IMR-90 (cell line): ENCODE results near the gene AQP1. TPM values are rescaled to one million over a fixed set of nuclear protein-coding genes. Genes with fewer than 3 reads are reported as not detected.

Experiments
- ATAC-seq: fragments of 200-7000 bp; cut with Tn5 transposase; 2 replicates; pipeline ENCODE4 v1.9.1; 2020; ENCODE audit warnings: low read depth, mild to moderate bottlenecking, moderate library complexity
- BruUV-seq: library from RNA; stranded (reverse); fragments of 400-500 nt; replicated peaks from 2 replicates; lab custom pipeline; 2021; lab: Mats Ljungman, UMichigan
- CTCF ChIA-PET: fragments of 300-600 bp; formaldehyde crosslinking; extraction: SDS; loops from one replicate; lab custom pipeline; 2021; ENCODE audit warnings: antibody characterized with exemption; lab: Yijun Ruan, JAX
- POLR2A ChIA-PET: fragments of 300-600 bp; sonication (Branson Sonifier 250); formaldehyde crosslinking; loops from one replicate; lab custom pipeline; 2022; ENCODE audit warnings: antibody characterized with exemption; ENCODE audit not compliant: unreplicated experiment; lab: Charles Lee
- DNase-seq: peaks from one replicate; pipeline ENCODE4 v3.0.0; 2013
- H2AFZ ChIP-seq: replicated peaks from 2 replicates; pipeline ENCODE3; 2013; ENCODE audit warnings: low read length, mild to moderate bottlenecking; ENCODE audit not compliant: poor library complexity
- H2AK5ac ChIP-seq: 2 replicates; pipeline ENCODE4 v1.6.1; 2013; ENCODE audit warnings: low read depth, low read length, inconsistent platforms
- H2AK9ac ChIP-seq: replicated peaks from 2 replicates; pipeline ENCODE3; 2013; ENCODE audit warnings: mild to moderate bottlenecking, low read depth, low read length, moderate library complexity; ENCODE audit not compliant: poor library complexity
- H2BK120ac ChIP-seq: 2 replicates; pipeline ENCODE4 v1.6.1; 2013; ENCODE audit warnings: low read depth, low read length, inconsistent platforms
- H2BK15ac ChIP-seq: 3 replicates; pipeline ENCODE4 v1.6.1; 2013; ENCODE audit warnings: low read depth, low read length, inconsistent platforms
- H2BK20ac ChIP-seq: 2 replicates; pipeline ENCODE4 v1.6.1; 2013; ENCODE audit warnings: low read depth, mild to moderate bottlenecking, inconsistent platforms, low read length, moderate library complexity
- H2BK5ac ChIP-seq: 2 replicates; pipeline ENCODE4 v1.6.1; 2013; ENCODE audit warnings: mild to moderate bottlenecking, low read depth, low read length, inconsistent platforms; ENCODE audit not compliant: poor library complexity, severe bottlenecking
- H3K14ac ChIP-seq: replicated peaks from 2 replicates; pipeline ENCODE4 v1.6.1; 2013; ENCODE audit warnings: low read depth, low read length, inconsistent platforms
- H3K18ac ChIP-seq: 2 replicates; pipeline ENCODE4 v1.6.1; 2013; ENCODE audit warnings: low read depth, low read length, control low read depth
- H3K23ac ChIP-seq: 2 replicates; pipeline ENCODE4 v1.6.1; 2013; ENCODE audit warnings: low read depth, low read length, inconsistent platforms
- H3K27ac ChIP-seq: 2 replicates; pipeline ENCODE4 v1.5.1; 2013; ENCODE audit warnings: mild to moderate bottlenecking, control low read depth, low read length; ENCODE audit not compliant: insufficient read depth
- H3K27me3 ChIP-seq: 2 replicates; pipeline ENCODE4 v1.6.1; 2013; ENCODE audit warnings: low read length; ENCODE audit not compliant: control insufficient read depth, insufficient read depth
- H3K36me3 ChIP-seq: 2 replicates; pipeline ENCODE4 v1.6.1; 2013; ENCODE audit warnings: low read length, mixed read lengths; ENCODE audit not compliant: control insufficient read depth, insufficient read depth
- H3K4ac ChIP-seq: 2 replicates; pipeline ENCODE4 v1.6.1; 2013; ENCODE audit warnings: low read depth, low read length, inconsistent platforms
- H3K4me1 ChIP-seq: 2 replicates; pipeline ENCODE4 v1.6.1; 2013; ENCODE audit warnings: low read length, mixed read lengths; ENCODE audit not compliant: control insufficient read depth, insufficient read depth
- H3K4me2 ChIP-seq: 2 replicates; pipeline ENCODE4 v1.6.1; 2013; ENCODE audit warnings: low read depth, mild to moderate bottlenecking, control low read depth, low read length, moderate library complexity
- H3K4me3 ChIP-seq: 2 replicates; pipeline ENCODE4 v1.5.1; 2013; ENCODE audit warnings: low read depth, mild to moderate bottlenecking, control low read depth, low read length, moderate library complexity; ENCODE audit not compliant: insufficient read depth
- H3K56ac ChIP-seq: 2 replicates; pipeline ENCODE4 v1.6.1; 2013; ENCODE audit warnings: low read length, inconsistent platforms; ENCODE audit not compliant: insufficient read depth; ENCODE audit errors: extremely low read depth
- H3K79me1 ChIP-seq, 2 experiments: 2 replicates each; pipeline ENCODE4 v1.6.1; 2013; ENCODE audit warnings: low read length in 2 of 2, inconsistent platforms in 1 of 2, low read depth in 1 of 2
- H3K9ac ChIP-seq: 2 replicates; pipeline ENCODE4 v1.6.1; 2013; ENCODE audit warnings: low read depth, low read length, control low read depth
- H3K9me1 ChIP-seq: 2 replicates; pipeline ENCODE4 v1.6.1; 2013; ENCODE audit warnings: low read length, inconsistent platforms; ENCODE audit not compliant: insufficient read depth
- H3K9me3 ChIP-seq: 2 replicates; pipeline ENCODE4 v1.6.1; 2013; ENCODE audit warnings: low read length; ENCODE audit not compliant: control insufficient read depth, insufficient read depth
- H4K20me1 ChIP-seq: 2 replicates; pipeline ENCODE4 v1.6.1; 2013; ENCODE audit warnings: low read length, inconsistent platforms; ENCODE audit not compliant: insufficient read depth
- H4K5ac ChIP-seq: 2 replicates; pipeline ENCODE4 v1.6.1; 2013; ENCODE audit warnings: mild to moderate bottlenecking, low read depth, low read length, control low read depth
- H4K8ac ChIP-seq, 2 experiments: 2 replicates each; pipeline ENCODE4 v1.6.1; 2013; ENCODE audit warnings: low read depth in 2 of 2, low read length in 2 of 2, control low read depth in 1 of 2, inconsistent platforms in 1 of 2
- H4K91ac ChIP-seq: 2 replicates; pipeline ENCODE4 v1.6.1; 2013; ENCODE audit warnings: low read depth, low read length, inconsistent platforms; ENCODE audit not compliant: insufficient read depth
- POLR2A ChIP-seq: IDR thresholded peaks from 2 replicates; pipeline ENCODE4 v1.6.1; 2012; ENCODE audit warnings: mild to moderate bottlenecking, low read depth, low read length
- RFX5 ChIP-seq: IDR thresholded peaks from 2 replicates; pipeline ENCODE4 v1.8.0; 2012; ENCODE audit warnings: low read depth, mild to moderate bottlenecking, low read length, moderate library complexity
- USF2 ChIP-seq: fragments of 150-350 bp; IDR thresholded peaks from 2 replicates; pipeline ENCODE4 v1.6.1; 2017; ENCODE audit warnings: mild to moderate bottlenecking, antibody characterized with exemption, low read length, low read depth
- WGBS, 2 experiments: methylation state at CpG; one replicate each; pipeline versions ENCODE4 v1.1.5 to v1.1.7; 2013; ENCODE audit warnings: missing lambda C conversion rate in 2 of 2; ENCODE audit not compliant: insufficient read length in 1 of 2; ENCODE audit errors: extremely low coverage in 2 of 2; 5-methylcytosine and 5-hydroxymethylcytosine counted together
- dilution Hi-C: fragments of 300-500 bp; cut with HindIII; formaldehyde crosslinking; loops from one replicate; pipeline ENCODE4 v1.14.3; 2018; ENCODE audit warnings: low sequenced_read_pairs; ENCODE audit not compliant: unreplicated experiment
- in situ Hi-C: fragments of 300-500 bp; cut with MboI; formaldehyde crosslinking; loops from 3 replicates; pipeline ENCODE4 v1.14.3; 2019; ENCODE audit warnings: low sequenced_read_pairs, inconsistent platforms, mixed read lengths
- intact Hi-C: fragments of 100-400 bp; cut with micrococcal nuclease; formaldehyde crosslinking; loops from 2 replicates; pipeline ENCODE4 v1.10.0; 2022
- polyA plus RNA-seq, 3 experiments: library from polyadenylated mRNA; depleted of rRNA; stranded (reverse); fragments of >200 nt; gene quantifications; 2 replicates each; pipeline ENCODE4 v1.2.3, GENCODE V29; 2012; ENCODE audit warnings: low replicate concordance in 1 of 3
- total RNA-seq: library from RNA; depleted of rRNA; stranded (reverse); fragments of >200 nt; gene quantifications from 2 replicates; pipeline ENCODE4 v1.2.3, GENCODE V29; 2012

Gene AQP1
- total and polyA plus RNA-seq, 2 of the 4 experiments (the other 2 are of a cell fraction): 0.18 to 0.39 TPM

DNA sequence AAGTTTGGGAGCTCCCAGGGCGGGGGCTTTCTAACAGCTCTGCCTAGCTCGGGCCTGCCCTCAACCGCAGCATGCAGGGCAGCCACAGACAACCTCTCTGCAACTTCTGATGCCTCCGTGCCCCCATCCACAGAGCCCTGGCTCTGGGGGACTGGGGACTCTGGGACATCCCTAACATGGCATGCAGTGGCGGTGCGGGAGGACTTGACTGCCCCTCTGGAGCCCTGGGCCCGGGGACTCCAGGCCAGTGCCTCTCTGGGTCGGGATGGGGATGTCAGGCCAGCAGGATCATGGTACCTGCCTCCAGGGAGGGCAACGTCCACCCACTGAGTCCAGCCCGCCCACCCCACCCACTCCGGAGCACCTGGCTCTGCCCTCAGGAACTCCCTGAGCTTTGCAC is 520 bp upstream of the AQP1 start:
- H3K27ac ChIP-seq: no peak overlapping the region
- no peak overlapping the region for H4K5ac ChIP-seq
- H3K9me3 ChIP-seq: no peaks in the 10 kb centered on the region
- H3K4me1 ChIP-seq: peaks cover 5% of the 10 kb centered on the region
- H4K20me1 ChIP-seq: no peaks in the 10 kb centered on the region
- no peak overlapping the region for H3K4me3 ChIP-seq
- TF ChIP-seq POLR2A (no peak), RFX5 (no peak), USF2 (no peak)
- 89% methylated on average over 3 of the region's 11 CpGs; no CpG with 5 or more reads in 1 of the 2 experiments for WGBS, 2 experiments
- ChIA-PET CTCF (no interaction called here), POLR2A (no interaction called here)
- H3K23ac ChIP-seq: no peak overlapping the region
- no peak overlapping the region for H2BK15ac ChIP-seq
- no peak overlapping the region for H4K91ac ChIP-seq
- H3K18ac ChIP-seq: no peak overlapping the region
- no peak overlapping the region for H3K9ac ChIP-seq
- no peak overlapping the region for H2AK9ac ChIP-seq
- no peak overlapping the region for H2BK5ac ChIP-seq
- intact Hi-C loops: no loop called here
- no peak overlapping the region for H3K14ac ChIP-seq
- H2BK20ac ChIP-seq: no peak overlapping the region
- ATAC-seq (no peak), DNase-seq (no peak)
- no peaks in the 10 kb centered on the region for H3K36me3 ChIP-seq
- no peak overlapping the region for H2AK5ac ChIP-seq
- peaks cover 4% of the 10 kb centered on the region; the same call in 1 of the 2 replicates for H3K9me1 ChIP-seq
- no peak overlapping the region for H2BK120ac ChIP-seq
- in situ Hi-C loops: no loop called here
- H2AFZ ChIP-seq: no peak overlapping the region
- H3K27me3 ChIP-seq: peaks cover 3% of the 10 kb centered on the region; the same call in 1 of the 2 replicates
- H3K4me2 ChIP-seq: no peak overlapping the region
- BruUV-seq: no TSS peak
- no peak overlapping the region for H3K56ac ChIP-seq
- dilution Hi-C loops: no loop called here
- no peaks in the 10 kb centered on the region for H3K79me1 ChIP-seq
- H4K8ac ChIP-seq: no peak overlapping the region
- H3K4ac ChIP-seq: no peak overlapping the region
